K562 (cell line): Measurements from ENCODE around the gene KHDC1. TPM values are rescaled to one million over a fixed set of nuclear protein-coding genes. Genes with fewer than 3 reads are reported as not detected.

Experiments used
- ATAC-seq: fragments of 200-7000 bp; cut with Tn5 transposase; 3 replicates; pipeline ENCODE4 v1.9.1; 2020; ENCODE audit warnings: moderate library complexity
- BruUV-seq: library from RNA; stranded (reverse); fragments of 400-500 nt; replicated peaks from 2 replicates; lab custom pipeline; 2021; lab: Mats Ljungman, UMichigan
- CTCF ChIA-PET: fragments of 300-600 bp; formaldehyde crosslinking; extraction: SDS; loops from one replicate; lab custom pipeline; 2021; ENCODE audit warnings: low intra/inter-chr PET ratio; lab: Yijun Ruan, JAX
- POLR2A ChIA-PET: fragments of 300-600, 350-650 bp; sonication (Branson Sonifier 250); formaldehyde crosslinking; extraction: SDS; loops from one replicate; lab custom pipeline; 2021; ENCODE audit warnings: antibody characterized with exemption, inconsistent platforms; lab: Yijun Ruan, JAX
- DNase-seq, 4 experiments: peaks; one replicate each; pipeline versions ENCODE4 v3.0.0 to v3.0.0-alpha.2; 2011 to 2018; ENCODE audit warnings: low spot score in 3 of 4, mixed read lengths in 3 of 4; ENCODE audit errors: extremely low read depth in 1 of 4
- FAIRE-seq: peaks from 2 replicates; lab custom pipeline; 2011; peaks lifted over from hg19 to GRCh38; lab: Jason Lieb, UNC
- H2AFZ ChIP-seq: 2 replicates; pipeline ENCODE4 v1.6.0; 2011; ENCODE audit warnings: low read depth, low read length, control low read depth, inconsistent platforms
- H3K27ac ChIP-seq: fragments of 200-600 bp; 3 replicates; pipeline ENCODE4 v1.8.0; 2011; ENCODE audit warnings: low read depth, mild to moderate bottlenecking, control low read depth, inconsistent platforms, low read length, moderate library complexity, mixed read lengths; ENCODE audit errors: extremely low read depth
- H3K27me3 ChIP-seq, 2 experiments: fragments of 300-600 bp in 1 of 2; 2 replicates in 1 of 2; 3 replicates in 1 of 2; pipeline versions ENCODE4 v1.6.0 to v1.8.0; 2011; ENCODE audit warnings: inconsistent platforms in 2 of 2, low read length in 2 of 2, mild to moderate bottlenecking in 1 of 2, mixed read lengths in 1 of 2, moderate library complexity in 1 of 2; ENCODE audit not compliant: control insufficient read depth in 2 of 2, insufficient read depth in 2 of 2
- H3K36me3 ChIP-seq: fragments of 300-600 bp; 3 replicates; pipeline ENCODE4 v1.8.0; 2011; ENCODE audit warnings: mild to moderate bottlenecking, low read length, inconsistent platforms; ENCODE audit not compliant: control insufficient read depth, insufficient read depth
- H3K4me1 ChIP-seq, 2 experiments: fragments of 200-600 bp in 1 of 2; replicated peaks in 1 of 2; 2 replicates in 1 of 2; 3 replicates in 1 of 2; pipeline versions ENCODE4 v1.5.1 to v1.8.0; 2011; ENCODE audit warnings: inconsistent platforms in 2 of 2, low read length in 2 of 2, mild to moderate bottlenecking in 1 of 2, mixed read lengths in 1 of 2, moderate library complexity in 1 of 2; ENCODE audit not compliant: control insufficient read depth in 2 of 2, insufficient read depth in 2 of 2
- H3K4me2 ChIP-seq: 2 replicates; pipeline ENCODE4 v1.6.1; 2011; ENCODE audit warnings: low read length, control low read depth, inconsistent platforms, mixed read lengths; ENCODE audit not compliant: insufficient read depth
- H3K4me3 ChIP-seq: fragments of 200-600 bp; sonication (generic), shearing (Covaris generic); 2 replicates; pipeline ENCODE4 v1.5.1; 2016; ENCODE audit warnings: control low read depth, inconsistent platforms
- H3K79me2 ChIP-seq: fragments of 200-600 bp; 3 replicates; pipeline ENCODE4 v1.8.0; 2011; ENCODE audit warnings: low read length, inconsistent platforms; ENCODE audit not compliant: control insufficient read depth, insufficient read depth
- H3K9ac ChIP-seq, 2 experiments: 2 replicates each; pipeline versions ENCODE4 v1.6.0 to v1.6.1; 2011; ENCODE audit warnings: low read depth in 2 of 2, low read length in 2 of 2, control low read depth in 1 of 2, inconsistent platforms in 1 of 2, mild to moderate bottlenecking in 1 of 2, mixed read lengths in 1 of 2; ENCODE audit not compliant: insufficient read depth in 1 of 2
- H3K9me1 ChIP-seq: one replicate; pipeline ENCODE4 v1.6.0; 2011; ENCODE audit warnings: inconsistent platforms, mild to moderate bottlenecking, low read length, moderate library complexity; ENCODE audit not compliant: control insufficient read depth, insufficient read depth
- H3K9me3 ChIP-seq: replicated peaks from 2 replicates; pipeline ENCODE4 v1.5.1; 2011; ENCODE audit warnings: low read depth, low read length, inconsistent platforms; ENCODE audit not compliant: control insufficient read depth, insufficient read depth
- H4K20me1 ChIP-seq: replicated peaks from 2 replicates; pipeline ENCODE4 v1.6.1; 2011; ENCODE audit warnings: low read length, inconsistent platforms, mixed read lengths; ENCODE audit not compliant: control insufficient read depth, insufficient read depth
- DDX20 ChIP-seq: fragments of 450-650 bp; IDR thresholded peaks from 2 replicates; pipeline ENCODE4 v1.6.1; 2016; ENCODE audit warnings: missing genetic modification characterization, low read depth, mild to moderate bottlenecking, missing compliant biosample characterization, moderate library complexity
- HDAC8 ChIP-seq: fragments of 450-650 bp; IDR thresholded peaks from 2 replicates; pipeline ENCODE4 v1.6.1; 2016; ENCODE audit warnings: mild to moderate bottlenecking, missing genetic modification characterization, moderate library complexity, missing compliant biosample characterization
- ZNF75A ChIP-seq: fragments of 450-650 bp; formaldehyde crosslinking; IDR thresholded peaks from 2 replicates; pipeline ENCODE4 v1.4.0; 2020; ENCODE audit warnings: mild to moderate bottlenecking
- ZNF830 ChIP-seq: fragments of 250-450 bp; sonication (Bioruptor Pico); IDR thresholded peaks from 2 replicates; pipeline ENCODE4 v1.5.0; 2021; ENCODE audit warnings: mild to moderate bottlenecking
- WGBS: fragments of 100-300 bp; shearing (Covaris generic); methylation state at CpG from one replicate; pipeline ENCODE4 v1.1.6; 2016; ENCODE audit warnings: low coverage, mixed read lengths; ENCODE audit not compliant: insufficient coverage; ENCODE audit errors: missing lambda C conversion rate; 5-methylcytosine and 5-hydroxymethylcytosine counted together
- in situ Hi-C: fragments of 300-500 bp; cut with MboI; formaldehyde crosslinking; loops from 4 replicates; pipeline ENCODE4 v1.15.0; 2018; ENCODE audit warnings: inconsistent platforms, mixed read lengths
- intact Hi-C: fragments of 100-400 bp; cut with micrococcal nuclease; formaldehyde crosslinking; loops from 2 replicates; pipeline ENCODE4 v1.14.2; 2022
- polyA plus RNA-seq, 8 experiments: library from polyadenylated mRNA; depleted of rRNA in 4 of 8; stranded (reverse) in 5 of 8; unstranded in 3 of 8; fragments of >200 nt; fragmentation: Nextera tagmentation in 2 of 8; fragmentation: Illumina TruSeq in 1 of 8; extraction: Ambion mirVana in 2 of 8; extraction: Trizol in 1 of 8; gene quantifications; 2 replicates each; pipeline versions ENCODE4 v1.2.1 to v1.2.3, GENCODE V29; 2011 to 2014; ENCODE audit warnings: inconsistent platforms in 1 of 8, missing spikeins in 1 of 8
- total RNA-seq, 7 experiments: library from RNA; depleted of rRNA in 6 of 7; stranded (reverse); fragments of >200 nt in 6 of 7; fragmentation: Illumina TruSeq in 2 of 7; extraction: Trizol in 2 of 7; gene quantifications; 2 replicates each; pipeline versions ENCODE4 v1.2.1 to v1.2.3, GENCODE V29; 2011 to 2021; ENCODE audit warnings: low replicate concordance in 1 of 7
- TF ChIP-seq, protein P1 (sequence below): sonication (generic); formaldehyde crosslinking; IDR thresholded peaks from 2 replicates; pipeline ENCODE4 v1.8.1; 2023; ENCODE audit warnings: mild to moderate bottlenecking, missing genetic modification reagents

Gene KHDC1
- total and polyA plus RNA-seq, 9 of the 15 experiments (the other 6 are each of a cell fraction or from before 2014, with no cell fraction given): 2.5 to 19.5 (median 8.0) TPM

- H3K9me3 ChIP-seq: no peaks in the 10 kb centered on the region
- H3K9ac ChIP-seq: no peak overlapping the region
- peaks cover 5 to 15% of the 10 kb centered on the region in 2 experiments; a peak in 4 of 5 replicates for H3K27me3 ChIP-seq
- BruUV-seq: no TSS peak
- CTCF ChIA-PET: no interaction called here
- H3K4me2 ChIP-seq: no peak overlapping the region
- no peaks in the 10 kb centered on the region for H3K79me2 ChIP-seq
- no peak overlapping the region for H2AFZ ChIP-seq
- no peak for DNase-seq
- H3K9me1 ChIP-seq: no peaks in the 10 kb centered on the region
- H3K27ac ChIP-seq: no peak overlapping the region
- intact Hi-C loops (no loop called here), in situ Hi-C loops (no loop called here)
- H4K20me1 ChIP-seq: no peaks in the 10 kb centered on the region
- POLR2A ChIA-PET: interaction anchor here (1.0 to 1.1 kb wide), 2 partner anchors 9 to 82 kb away, joined by 3 to 4 read pairs; no protein-coding TSS in a partner anchor
- H3K4me1 ChIP-seq: peaks cover 3 to 7% of the 10 kb centered on the region in 2 experiments; a peak in 3 of 5 replicates
- WGBS: 7% methylated on average over 3 of the region's 3 CpGs
- no peak overlapping the region for H3K4me3 ChIP-seq
- TF ChIP-seq DDX20: no peak
- TF ChIP-seq, protein P1, sequence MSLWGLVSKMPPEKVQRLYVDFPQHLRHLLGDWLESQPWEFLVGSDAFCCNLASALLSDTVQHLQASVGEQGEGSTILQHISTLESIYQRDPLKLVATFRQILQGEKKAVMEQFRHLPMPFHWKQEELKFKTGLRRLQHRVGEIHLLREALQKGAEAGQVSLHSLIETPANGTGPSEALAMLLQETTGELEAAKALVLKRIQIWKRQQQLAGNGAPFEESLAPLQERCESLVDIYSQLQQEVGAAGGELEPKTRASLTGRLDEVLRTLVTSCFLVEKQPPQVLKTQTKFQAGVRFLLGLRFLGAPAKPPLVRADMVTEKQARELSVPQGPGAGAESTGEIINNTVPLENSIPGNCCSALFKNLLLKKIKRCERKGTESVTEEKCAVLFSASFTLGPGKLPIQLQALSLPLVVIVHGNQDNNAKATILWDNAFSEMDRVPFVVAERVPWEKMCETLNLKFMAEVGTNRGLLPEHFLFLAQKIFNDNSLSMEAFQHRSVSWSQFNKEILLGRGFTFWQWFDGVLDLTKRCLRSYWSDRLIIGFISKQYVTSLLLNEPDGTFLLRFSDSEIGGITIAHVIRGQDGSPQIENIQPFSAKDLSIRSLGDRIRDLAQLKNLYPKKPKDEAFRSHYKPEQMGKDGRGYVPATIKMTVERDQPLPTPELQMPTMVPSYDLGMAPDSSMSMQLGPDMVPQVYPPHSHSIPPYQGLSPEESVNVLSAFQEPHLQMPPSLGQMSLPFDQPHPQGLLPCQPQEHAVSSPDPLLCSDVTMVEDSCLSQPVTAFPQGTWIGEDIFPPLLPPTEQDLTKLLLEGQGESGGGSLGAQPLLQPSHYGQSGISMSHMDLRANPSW (CRISPR knock-in tag): no peak
- no peak for TF ChIP-seq HDAC8 (tag)
- no peak for TF ChIP-seq ZNF830
- TF ChIP-seq ZNF75A (CRISPR knock-in tag): no peak
- FAIRE-seq: no peak
- H3K36me3 ChIP-seq: no peaks in the 10 kb centered on the region
- no peak for ATAC-seq
These were observed 35.3 kb downstream of the KHDC1 start for GRCh38 chr6:73227606-73228255.
